EH (cell line): ENCODE results near the gene OSBPL1A.
A peak's percentile ranks its signal among the peaks of the same experiment; 100 is the strongest.
"Not testable (repeated sequence)": the region's sequence is repeated elsewhere in the genome, so short reads cannot be mapped to it uniquely, and the experiment has no call there.

Experiments
- DNase-seq: peaks from one replicate; pipeline ENCODE4 v3.0.0-alpha.2; 2015; ENCODE audit warnings: low read depth

OSBPL1A gene

DNA sequence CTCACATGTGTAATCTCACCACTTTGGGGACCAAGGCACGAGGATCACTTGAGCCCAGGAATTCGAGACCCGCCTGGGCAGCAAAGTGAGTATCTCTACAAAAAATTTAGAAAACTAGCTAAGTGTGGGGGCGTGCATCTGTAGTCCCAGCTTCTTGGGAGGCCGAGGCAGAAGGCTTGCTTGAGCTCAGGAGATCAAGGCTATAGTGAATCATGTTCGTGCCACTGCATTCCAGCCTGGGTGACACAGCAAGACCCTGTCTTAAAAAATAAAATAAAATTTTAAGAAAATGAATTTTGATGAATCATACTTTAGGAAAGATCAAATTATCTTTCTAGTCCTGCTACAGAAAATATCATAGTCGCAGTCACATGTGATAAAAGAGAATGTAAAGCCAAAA lies 211.8 kb downstream of the OSBPL1A start:
- DNase-seq = peak; percentile 41

DNA sequence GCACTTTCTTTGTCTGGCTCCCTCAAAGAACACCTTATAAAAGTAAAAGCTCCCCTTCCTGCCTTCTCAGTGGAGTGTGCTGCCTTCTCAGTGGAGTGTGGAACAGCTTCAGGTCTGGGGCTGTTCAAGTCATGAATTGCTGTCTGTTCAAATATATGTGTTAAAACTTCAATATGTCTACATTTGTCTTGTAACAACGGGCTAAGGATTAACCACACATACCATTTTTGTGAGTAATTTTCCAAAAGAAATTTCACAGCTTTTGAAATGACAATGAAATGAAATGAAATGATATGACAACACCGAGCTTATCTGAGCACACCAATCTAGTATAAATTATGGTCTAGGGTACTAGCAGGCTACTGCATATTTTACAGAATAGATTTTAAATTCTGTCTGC lies 215.8 kb downstream of the OSBPL1A start:
- DNase-seq = peak; percentile 58

DNA sequence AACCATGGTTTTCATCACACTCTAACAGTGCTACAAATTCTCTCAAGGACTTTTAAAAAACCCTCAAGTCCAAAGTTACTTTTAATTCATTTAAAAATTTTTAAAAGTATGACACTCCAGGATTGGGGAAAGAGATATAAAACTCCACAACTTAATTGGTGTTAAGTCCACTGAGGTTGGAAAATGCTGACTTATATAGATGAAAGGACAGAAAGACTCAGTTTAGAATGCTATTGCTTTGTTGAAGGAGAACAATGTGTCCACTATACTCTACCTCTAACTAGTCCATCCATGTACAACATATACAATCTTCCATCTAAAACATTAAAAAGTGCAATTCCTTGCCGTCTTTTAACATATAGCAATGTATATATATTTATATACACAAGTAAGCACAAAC lies 217.6 kb downstream of the OSBPL1A start:
- no peak for DNase-seq

DNA sequence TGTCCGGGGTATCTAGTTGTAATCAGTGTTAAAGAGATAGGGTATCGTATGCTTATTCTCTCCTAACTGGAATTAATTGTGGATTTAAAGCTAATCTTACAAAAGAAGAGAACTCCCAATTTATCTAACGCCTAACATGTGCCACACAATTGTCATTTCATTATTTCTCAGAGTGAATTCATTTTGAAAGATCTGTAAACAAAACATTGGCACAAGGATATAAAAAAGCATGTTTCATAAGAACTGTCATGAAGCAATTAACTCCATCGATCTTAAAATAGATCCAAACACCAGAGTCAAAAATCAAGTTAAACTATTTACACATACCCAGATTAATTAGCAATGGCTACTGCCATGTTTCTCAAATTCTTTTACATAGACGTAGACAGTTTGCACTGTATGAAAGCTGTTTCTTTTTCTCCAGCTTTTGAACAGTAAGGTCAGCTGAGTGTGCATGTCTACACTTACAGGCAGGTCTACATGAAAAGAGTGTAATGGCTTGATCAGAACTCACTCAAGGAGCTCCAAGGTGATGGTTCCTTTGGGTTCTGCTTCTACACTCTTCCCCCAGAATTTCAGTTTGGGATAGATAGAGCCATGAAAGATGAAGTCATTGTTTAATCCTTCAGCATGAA lies 220.0 kb downstream of the OSBPL1A start:
- no peak for DNase-seq

DNA sequence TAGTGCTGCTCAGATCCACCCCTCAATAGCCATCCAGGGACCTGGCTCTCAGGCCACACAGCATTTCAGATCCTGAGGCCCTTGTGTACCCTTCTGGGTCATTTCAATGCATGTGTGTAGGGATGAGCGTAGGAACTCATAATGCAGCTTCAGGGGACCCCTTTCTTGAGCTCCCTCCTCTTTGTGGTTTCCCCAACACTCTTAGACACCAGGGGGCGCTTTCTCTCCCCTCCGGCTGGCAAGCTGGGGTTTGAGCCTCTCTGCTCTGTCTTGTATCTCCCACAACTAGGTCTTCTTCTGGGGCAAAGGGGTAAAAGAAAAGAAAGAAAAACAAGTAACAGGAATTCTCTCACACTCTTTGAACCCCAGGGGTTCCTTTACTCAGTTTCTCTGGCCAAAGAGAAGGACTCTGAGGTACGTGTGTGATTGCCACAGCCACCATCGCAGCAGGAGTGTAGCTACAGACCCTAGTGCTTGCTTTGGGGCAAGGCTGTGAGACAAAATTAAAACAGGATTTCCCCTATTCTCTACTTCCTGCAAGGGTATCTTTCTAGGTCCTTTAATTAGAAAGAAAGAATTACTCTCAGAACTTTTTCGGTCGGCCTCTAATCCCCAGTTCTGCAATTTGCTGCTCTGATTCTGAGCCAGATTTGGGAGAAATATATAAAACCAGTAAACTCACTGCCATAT lies 220.8 kb downstream of the OSBPL1A start:
- DNase-seq = peak; percentile 58

DNA sequence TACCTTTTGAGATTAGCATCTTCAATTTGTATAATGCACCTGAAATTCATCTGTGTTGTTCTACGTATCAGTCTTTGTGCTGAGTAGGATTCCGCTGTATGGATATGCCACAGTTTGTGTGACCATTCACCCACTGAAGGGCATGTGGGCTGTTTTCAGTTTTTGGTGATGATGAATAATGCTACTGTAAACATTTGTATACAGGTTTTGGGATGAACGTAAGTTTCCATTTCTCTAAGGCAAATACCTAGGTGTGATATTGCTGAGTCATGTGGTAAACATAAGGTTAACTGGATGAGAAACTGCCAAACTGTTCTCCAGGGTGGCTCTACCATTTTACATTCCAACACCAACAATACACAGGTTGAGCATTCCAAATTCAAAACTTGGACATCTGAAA lies 223.6 kb downstream of the OSBPL1A start:
- no peak for DNase-seq

DNA sequence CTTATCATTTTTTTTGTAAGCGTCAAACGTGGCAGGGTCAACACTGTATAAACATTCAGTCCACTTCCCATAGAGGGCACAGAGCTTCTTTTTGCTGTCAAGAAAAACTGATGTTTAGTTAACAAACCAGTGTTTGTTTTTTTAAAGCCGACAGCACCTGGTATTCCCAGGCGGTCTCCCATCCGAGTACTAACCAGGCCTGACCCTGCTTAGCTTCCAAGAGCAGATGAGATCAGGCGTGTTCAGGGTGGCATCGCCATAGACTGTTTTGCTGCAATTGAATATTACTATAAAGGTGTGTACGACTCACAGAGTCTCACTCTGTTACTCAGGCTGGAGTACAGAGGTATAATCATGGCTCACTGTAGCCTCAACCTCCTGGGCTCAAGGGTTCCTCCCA lies 227.3 kb downstream of the OSBPL1A start:
- no peak for DNase-seq

DNA sequence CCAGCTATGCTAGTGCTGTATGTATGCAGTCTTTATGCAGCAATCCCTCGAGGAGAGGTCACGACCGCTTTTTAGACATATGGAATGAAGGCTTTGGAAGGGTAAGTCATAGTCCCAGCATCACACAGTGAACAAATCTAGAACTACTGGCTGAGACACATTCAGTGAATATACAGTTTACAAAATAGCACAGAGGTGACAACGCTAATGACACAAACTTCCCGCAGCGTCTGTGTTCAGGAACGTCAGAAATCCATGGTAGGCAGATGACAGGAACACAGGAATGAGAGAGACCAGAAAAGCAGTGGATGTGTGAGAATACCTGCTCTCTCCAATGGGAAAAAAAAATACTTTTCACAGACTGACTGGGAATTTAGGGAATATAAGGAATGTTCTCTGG lies 229.1 kb downstream of the OSBPL1A start:
- DNase-seq = no peak

DNA sequence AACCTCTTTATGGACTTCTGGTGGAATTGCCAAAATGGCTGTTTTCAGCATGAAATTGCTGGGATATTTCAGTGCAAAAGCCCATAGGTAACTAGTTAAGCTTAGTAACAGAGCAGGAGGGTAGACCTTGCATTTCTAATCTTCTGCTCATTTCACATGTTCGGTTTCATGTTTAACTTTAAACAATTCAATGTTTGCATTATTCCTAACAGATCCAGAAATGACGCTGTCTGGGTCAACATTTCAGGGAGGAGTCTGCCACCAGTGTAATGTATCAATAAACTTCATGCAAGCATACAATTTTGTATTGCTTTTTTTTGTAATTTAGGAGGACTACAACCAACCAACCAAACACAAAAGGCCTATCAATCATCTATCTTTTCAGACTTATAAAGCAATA lies 236.3 kb downstream of the OSBPL1A start:
- DNase-seq = no peak

DNA sequence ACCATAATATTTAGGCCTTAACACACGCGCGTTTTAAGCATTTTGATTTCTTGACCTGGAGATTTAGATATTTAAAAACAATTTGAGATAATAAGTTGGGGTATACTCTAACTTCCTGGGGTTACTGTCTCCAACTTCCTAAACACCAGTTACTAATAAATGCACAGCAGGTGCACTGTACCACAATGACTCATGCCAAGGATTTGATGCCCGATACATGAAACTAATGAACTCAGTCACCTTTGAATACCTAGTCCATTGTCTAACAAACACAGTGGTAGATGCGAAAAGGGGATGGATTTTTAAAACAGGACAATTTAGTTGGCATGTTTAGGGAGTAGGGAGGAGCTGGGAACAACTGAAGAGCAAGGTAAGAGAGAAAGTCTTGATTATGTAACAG lies 237.5 kb downstream of the OSBPL1A start:
- DNase-seq = no peak

DNA sequence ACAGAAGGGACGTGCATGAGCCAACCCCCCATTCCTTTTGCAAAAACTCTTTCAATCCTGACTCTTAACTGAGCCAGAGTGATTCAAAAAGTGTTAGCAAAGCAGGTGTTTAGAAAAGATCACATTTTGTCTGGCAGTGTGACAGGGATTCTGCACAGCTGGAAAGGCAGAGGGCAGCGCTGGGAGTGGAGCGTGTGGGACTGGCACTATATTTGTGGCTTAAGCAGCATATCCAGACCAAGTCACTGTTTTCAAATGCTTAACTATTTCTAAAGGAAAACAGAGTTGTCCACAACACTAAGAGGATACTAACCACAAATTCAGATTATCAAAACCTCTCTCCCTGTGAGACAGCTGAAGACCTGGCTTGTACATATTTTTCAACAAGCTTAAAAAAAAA lies 239.8 kb downstream of the OSBPL1A start:
- no peak for DNase-seq

DNA sequence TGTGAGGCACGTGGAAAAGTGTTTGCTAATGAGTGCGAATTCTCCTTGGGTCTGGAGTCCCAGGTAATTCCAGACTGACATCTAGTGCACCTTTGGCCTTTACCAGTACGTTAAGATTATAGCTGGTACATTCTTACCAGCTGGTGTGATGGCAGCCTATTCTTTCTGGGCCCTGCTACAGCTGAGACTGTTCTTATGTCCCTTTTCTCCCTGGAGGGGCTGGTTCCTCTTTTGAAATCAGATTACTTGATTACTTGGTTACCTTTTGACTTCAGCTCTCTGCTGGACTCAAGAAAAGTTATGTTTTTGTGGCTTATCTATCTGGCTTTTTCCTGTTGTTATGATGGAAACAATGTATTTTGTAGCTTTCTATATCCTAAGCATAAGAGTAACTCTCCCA lies 244.2 kb downstream of the OSBPL1A start:
- DNase-seq = no peak

DNA sequence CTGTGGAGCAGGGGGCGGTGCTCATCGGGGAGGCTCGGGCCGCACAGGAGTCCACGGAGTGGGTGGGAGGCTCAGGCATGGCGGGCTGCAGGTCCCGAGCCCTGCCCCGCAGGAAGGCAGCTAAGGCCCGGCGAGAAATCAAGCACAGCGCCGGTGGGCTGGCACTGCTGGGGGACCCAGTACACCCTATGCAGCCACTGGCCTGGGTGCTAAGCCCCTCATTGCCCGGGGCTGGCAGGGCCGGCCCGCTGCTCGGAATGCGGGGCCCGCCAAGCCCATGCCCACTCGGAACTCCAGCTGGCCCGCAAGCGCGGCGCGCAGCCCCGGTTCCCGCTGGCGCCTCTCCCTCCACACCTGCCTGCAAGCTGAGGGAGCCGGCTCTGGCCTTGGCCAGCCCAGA lies 248.0 kb downstream of the OSBPL1A start:
- DNase-seq = not testable (repeated sequence)

DNA sequence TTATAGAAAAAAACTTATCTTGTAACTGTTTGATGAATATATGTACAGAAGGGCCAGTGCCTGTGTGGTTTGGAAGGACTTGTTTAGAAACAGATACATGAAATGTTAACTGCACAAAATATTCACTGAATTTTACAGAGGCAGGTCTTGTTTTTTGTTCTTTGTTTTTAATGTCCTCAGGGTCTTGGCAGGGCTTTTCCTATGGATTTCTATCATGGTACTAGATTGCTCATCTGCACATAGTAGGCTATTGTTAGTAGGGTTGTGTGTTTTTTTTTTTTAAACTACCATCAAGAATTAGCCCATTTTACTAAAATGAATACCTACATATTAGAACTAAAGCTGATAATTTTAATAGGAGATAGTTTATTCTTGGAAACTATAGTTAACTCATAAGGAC lies 255.2 kb downstream of the OSBPL1A start:
- DNase-seq = no peak

DNA sequence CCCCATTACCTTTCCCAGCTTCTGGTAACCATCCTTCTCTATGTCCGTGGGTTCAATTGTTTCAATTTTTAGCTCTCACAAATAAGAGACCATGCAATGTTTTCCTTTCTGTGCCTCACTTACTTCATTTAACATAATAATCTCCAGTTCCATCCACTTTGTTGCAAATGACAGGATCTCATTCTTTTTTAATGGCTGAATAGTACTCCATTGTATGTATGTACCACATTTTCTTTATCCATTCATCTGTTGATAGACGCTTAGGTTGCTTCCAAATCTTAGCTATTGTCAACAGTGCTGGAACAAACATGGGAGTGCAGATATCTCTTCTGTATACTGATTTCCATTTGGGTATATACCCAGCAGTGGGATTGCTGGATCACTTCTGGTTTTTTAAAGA lies 256.9 kb downstream of the OSBPL1A start:
- no peak for DNase-seq

DNA sequence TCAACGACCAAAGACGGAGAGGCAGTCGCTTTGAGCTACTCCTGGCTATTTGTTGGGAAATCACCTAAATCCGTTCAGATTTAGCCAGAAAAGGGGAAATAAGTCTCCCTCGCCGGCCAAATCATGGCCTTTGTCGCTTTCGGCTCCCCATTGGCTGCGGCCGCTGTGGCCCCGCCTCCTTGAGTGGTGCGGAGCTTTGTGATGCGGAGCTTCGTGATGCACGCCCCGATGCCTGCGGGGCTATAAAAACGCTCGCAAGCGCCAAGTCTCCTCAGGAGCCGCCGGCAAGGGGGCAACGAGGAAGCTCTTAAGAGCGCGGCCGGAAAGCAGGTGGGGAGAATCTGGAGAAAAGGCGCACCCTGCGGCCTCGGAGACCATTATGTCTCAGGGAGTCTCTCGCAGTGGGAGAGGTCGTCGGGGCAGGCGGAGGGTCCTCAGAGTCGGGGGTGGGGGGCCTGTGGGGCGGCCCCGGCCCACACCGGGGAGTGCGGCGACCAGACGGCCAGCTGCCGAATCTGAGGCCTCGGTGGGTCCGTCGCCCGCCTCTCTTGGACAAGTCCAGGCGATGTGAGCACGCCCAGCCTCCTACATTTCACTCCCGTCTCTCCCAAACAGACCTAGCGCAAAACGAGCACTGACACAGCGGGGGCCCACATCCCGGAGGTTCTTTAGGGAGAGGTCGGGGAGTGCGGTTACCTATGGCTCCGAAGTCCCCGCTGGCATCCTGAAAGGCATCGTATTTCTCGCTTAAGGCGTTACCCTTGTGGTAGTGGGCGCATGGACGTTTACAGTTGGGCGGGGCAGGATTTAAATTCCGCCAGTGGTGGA lies 258.6 kb downstream of the OSBPL1A start, which contains the start of gene CABYR:
Gene CABYR (plus strand): TSS at position 274 of the 828 bp plus-strand sequence. CDS start 4,053 bp downstream, outside the sequence.
- DNase-seq = peak; percentile 93

DNA sequence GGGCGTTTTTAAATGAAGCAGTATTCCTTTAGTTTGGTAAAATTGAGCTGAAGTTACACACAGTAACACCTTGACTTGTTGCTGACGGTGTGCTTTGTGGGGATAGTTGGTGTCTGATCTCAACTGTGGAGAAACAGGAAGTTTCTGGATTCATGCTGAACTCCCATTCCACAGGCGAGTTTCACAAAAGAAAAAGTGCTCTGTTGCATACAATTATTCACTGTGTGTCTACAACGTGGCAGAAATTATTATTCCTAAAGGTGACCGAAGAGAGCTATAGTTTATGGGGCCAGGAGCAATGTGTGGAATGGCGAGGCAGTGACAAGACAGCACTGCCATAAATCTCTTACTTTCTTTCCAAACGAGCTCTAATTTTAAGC lies 259.2 kb downstream of the OSBPL1A start:
- no peak for DNase-seq

DNA sequence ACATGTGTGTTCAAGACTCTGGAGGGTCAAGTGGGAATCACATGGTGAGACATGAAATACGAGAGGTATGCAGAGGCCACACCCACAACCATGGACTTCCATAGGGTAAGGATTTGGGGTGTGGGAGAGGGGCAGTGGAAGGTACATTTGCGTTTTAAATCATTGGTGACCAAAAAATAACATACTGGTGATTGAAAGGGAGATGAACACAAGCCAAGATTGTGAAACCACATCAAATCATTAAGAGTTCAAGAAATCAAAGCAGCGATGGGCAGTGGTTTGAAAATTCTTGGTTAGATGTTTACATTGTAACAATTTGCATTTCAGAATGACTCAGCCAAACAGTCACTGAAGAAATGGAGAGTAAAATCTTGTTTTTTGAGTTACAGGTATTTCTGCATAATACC lies 260.7 kb downstream of the OSBPL1A start:
- DNase-seq = peak; percentile 37

DNA sequence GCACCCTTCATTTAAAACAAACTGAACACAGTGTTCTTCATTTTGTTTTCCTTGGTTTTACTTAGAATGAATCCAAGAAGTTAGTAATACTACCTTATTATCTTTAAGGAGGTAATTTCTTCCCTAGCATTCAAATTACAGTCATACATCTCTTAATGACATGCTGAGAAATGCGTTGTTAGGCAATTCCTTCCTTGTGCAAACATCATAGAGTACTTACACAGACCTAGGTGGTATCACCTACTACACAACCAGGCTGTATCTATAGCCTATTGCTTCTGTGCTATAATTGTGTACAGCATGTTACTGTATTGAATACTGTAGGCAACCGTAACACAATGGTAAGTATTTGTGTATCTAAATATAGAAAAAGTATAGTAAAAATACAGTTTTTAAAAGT lies 267.1 kb downstream of the OSBPL1A start:
- no peak for DNase-seq

DNA sequence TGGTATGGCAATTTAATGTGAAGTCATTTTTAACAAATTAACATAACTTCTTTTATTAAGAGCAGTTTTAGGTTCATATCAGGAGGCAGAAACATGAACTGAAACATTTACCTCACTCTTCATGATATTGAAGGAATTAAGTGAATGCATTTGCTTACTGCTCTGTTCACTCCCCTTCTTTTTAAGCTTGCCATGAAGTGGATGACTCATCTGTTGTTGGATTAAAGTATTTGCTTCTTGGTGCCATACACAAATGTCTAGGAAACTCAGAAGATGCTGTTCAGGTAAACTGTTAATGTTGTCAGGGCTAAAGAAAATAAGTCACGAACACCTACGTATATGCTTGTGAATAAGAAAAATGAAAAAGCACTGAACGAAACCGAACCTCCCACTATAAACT lies 268.9 kb downstream of the OSBPL1A start:
- peak; percentile 16 for DNase-seq

DNA sequence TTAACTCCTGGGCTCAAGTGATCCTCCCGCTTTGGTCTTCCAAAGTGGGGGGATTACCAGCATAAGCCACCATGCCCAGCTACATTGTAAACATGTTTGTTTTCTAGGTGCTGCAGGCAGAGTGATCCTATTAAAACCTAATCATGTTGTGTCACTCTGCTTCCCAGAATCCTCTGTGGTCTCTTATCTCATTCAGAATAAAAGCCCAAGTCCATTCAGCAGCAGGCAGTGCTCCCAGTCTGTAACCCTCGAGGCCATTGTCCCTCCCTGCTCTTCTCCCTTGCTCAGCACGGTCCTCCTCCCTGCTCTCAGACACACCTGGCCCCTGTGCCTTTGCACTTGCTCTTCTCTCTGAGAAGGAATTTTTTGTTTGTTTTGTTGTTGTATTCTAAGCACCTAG lies 269.9 kb downstream of the OSBPL1A start:
- no peak for DNase-seq

DNA sequence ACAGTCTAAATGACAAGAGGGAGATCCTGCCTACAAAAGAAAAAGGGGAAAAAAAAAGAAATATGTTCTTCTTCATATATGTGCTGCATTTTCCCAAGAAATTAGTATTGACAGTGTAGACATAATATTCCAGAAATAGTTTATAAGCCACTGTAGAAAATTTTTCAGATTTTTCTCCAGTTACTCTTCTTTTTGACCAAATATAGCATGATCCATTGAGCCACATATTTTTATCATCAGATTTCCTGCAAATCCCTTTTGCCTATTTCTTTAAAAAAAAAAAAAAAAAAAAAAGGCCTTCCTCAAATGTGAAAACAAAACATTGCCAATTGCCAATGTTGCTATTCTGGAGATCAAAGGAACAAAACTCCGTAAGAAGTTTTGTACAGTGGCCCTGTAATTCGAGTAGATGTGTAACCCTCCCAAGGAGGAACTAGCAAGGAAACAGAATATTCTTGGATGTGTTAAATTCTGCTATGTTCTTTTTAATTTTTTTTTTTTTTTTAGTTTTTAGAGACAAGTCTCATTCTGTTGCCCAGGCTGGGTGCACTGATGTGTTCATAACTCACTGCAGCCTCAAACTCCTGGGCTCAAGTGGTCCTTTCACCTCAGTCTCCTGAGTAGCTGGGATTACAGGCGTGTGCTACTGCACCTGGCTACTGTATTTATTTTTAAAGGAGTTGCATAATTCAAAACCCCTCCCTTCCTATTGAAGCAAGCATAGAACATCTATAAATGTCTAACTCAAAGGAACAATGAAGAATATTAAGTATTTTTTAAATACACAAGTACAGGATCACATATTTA lies 271.3 kb downstream of the OSBPL1A start:
- DNase-seq = peak; percentile 75
